ENCODE measurements around the gene PSD2. TPM values are rescaled to one million over a fixed set of nuclear protein-coding genes. Genes with fewer than 3 reads are reported as not detected.

Gene PSD2
- total and polyA plus RNA-seq, 10 of the 15 experiments (the other 5 are each of a cell fraction or from before 2014, with no cell fraction given): 0.02 to 0.14 (median 0.03) TPM; not detected in 5

- no peaks in the 10 kb centered on the region for H3K4me1 ChIP-seq (ENCODE audit: control insufficient read depth, insufficient read depth, low read length)
- DNase-seq (ENCODE audit: low read depth, low spot score) (no peak), ATAC-seq (no peak), FAIRE-seq (no peak)
- ChIA-PET SMC1A (ENCODE audit: uncharacterized antibody, unreplicated experiment) (no interaction called here), RAD21 (ENCODE audit: unreplicated experiment) (no interaction called here), POLR2A (no interaction called here), CTCF (no interaction called here)
- no peaks in the 10 kb centered on the region for H4K20me1 ChIP-seq (ENCODE audit: control insufficient read depth, insufficient read depth)
- no peak overlapping the region for H3K27ac ChIP-seq (ENCODE audit: control insufficient read depth, insufficient read depth)
- WGBS (ENCODE audit: insufficient coverage, insufficient replicate concordance, low lambda C conversion rate, missing lambda C conversion rate): 10% methylated on average over 4 of the region's 4 CpGs
- in situ Hi-C loops (cut with MboI) (no loop called here), intact Hi-C loops (cut with micrococcal nuclease; ENCODE audit: unreplicated experiment) (no loop called here)
- H3K27me3 ChIP-seq (replicated peaks in 1 of 2; ENCODE audit: control insufficient read depth in 2 of 2, insufficient read depth in 2 of 2, low read length in 1 of 2): peaks cover 2 to 6% of the 10 kb centered on the region in 2 experiments; a peak in 3 of 4 replicates
- TF ChIP-seq PAX5 (IDR thresholded peaks at IDR 0.05; ENCODE audit: borderline replicate concordance, low read depth, low read length) (no peak), ZNF592 (IDR thresholded peaks at IDR 0.05) (no peak), SPI1 (IDR thresholded peaks at IDR 0.05; ENCODE audit: borderline replicate concordance, insufficient read depth, low read depth, low read length) (no peak), ZNF384 (IDR thresholded peaks at IDR 0.05; ENCODE audit: borderline replicate concordance, low read depth, low read length) (no peak), CEBPZ (IDR thresholded peaks at IDR 0.05; ENCODE audit: low read depth, low read length) (no peak), POU2F2 (IDR thresholded peaks at IDR 0.05; ENCODE audit: borderline replicate concordance, low read depth, low read length) (no peak), ZNF24 (IDR thresholded peaks at IDR 0.05) (no peak), CBFB (IDR thresholded peaks at IDR 0.05; ENCODE audit: low read depth) (no peak)
- no peaks in the 10 kb centered on the region for H3K79me2 ChIP-seq (ENCODE audit: control insufficient read depth, insufficient read depth, low read length)
- no peak overlapping the region for H3K9ac ChIP-seq (ENCODE audit: control insufficient read depth, insufficient read depth, low read length)
- no peak overlapping the region for H3K4me3 ChIP-seq
- H2AFZ ChIP-seq (ENCODE audit: control insufficient read depth, low read depth, low read length): no peak overlapping the region
- H3K4me2 ChIP-seq (ENCODE audit: control insufficient read depth, insufficient read depth): no peak overlapping the region
- H3K36me3 ChIP-seq (ENCODE audit: control insufficient read depth in 2 of 2, insufficient read depth in 2 of 2, low read length in 1 of 2): no peaks in the 10 kb centered on the region
- no peaks in the 10 kb centered on the region; the same call in 2 of the 3 replicates for H3K9me3 ChIP-seq (replicated peaks; ENCODE audit: control insufficient read depth, insufficient read depth, low read length)
- no TSS peak for BruUV-seq (replicated peaks)
These were observed 25.0 kb downstream of the PSD2 start for GRCh38 chr5:139820606-139821005.

All from GM12878 (cell line).